Right atrium auricular region (tissue), 2 donors: Measurements from ENCODE around the gene PDGFA. TPM values are rescaled to one million over a fixed set of nuclear protein-coding genes. Genes with fewer than 3 reads are reported as not detected.

Experiments
- DNase-seq: peaks from one replicate; pipeline ENCODE4 v3.0.0-alpha.2; 2019; ENCODE audit warnings: low spot score
- H3K27ac ChIP-seq, 2 donors: fragments of 200-600 bp; sonication (generic); 1 replicate in 1 of 2; 2 replicates in 1 of 2; pipeline ENCODE4 v1.5.1; 2016 to 2019
- H3K27me3 ChIP-seq, 2 donors: fragments of 200-600 bp; sonication (generic); one replicate each; pipeline versions ENCODE4 v1.5.1 to v1.6.0; 2017 to 2019
- H3K36me3 ChIP-seq: fragments of 200-600 bp; sonication (generic); one replicate; pipeline ENCODE4 v1.5.1; 2016
- H3K4me1 ChIP-seq, 2 donors: fragments of 200-600 bp; sonication (generic); one replicate each; pipeline versions ENCODE4 v1.5.1 to v1.6.0; 2017 to 2019
- H3K4me3 ChIP-seq, 2 donors: fragments of 200-600 bp; sonication (generic); 1 replicate in 1 of 2; 2 replicates in 1 of 2; pipeline ENCODE4 v1.5.1; 2017 to 2019; ENCODE audit warnings: mild to moderate bottlenecking in 1 of 2, moderate library complexity in 1 of 2
- H3K9me3 ChIP-seq, 2 donors: fragments of 200-600 bp; sonication (generic); one replicate each; pipeline ENCODE4 v1.5.1; 2019
- CTCF ChIP-seq, 2 donors: fragments of 200-600 bp; sonication (generic); IDR thresholded peaks; one replicate each; pipeline ENCODE4 v1.5.1; 2019; ENCODE audit warnings: antibody characterized with exemption in 2 of 2
- total RNA-seq, 2 donors: library from RNA; depleted of rRNA; stranded (reverse); fragments of >200 nt; gene quantifications; one replicate each; pipeline ENCODE4 v1.1.0, GENCODE V29; 2016

Gene PDGFA
- total RNA-seq, 2 donors from 2014 or later = 31.8 to 34.2 TPM

GRCh38 chr7:498678-499641, 20.7 kb downstream of the PDGFA start:
- H3K9me3 ChIP-seq = no peaks in the 10 kb centered on the region
- DNase-seq = no peak
- no peaks in the 10 kb centered on the region for H3K27me3 ChIP-seq
- H3K4me3 ChIP-seq = no peak overlapping the region
- TF ChIP-seq CTCF (IDR thresholded peaks at IDR 0.05) = no peak
- H3K36me3 ChIP-seq = peaks cover 61% of the 10 kb centered on the region
- peaks cover 0 to 9% of the 10 kb centered on the region in 2 donors for H3K4me1 ChIP-seq
- H3K27ac ChIP-seq = no peak overlapping the region

- TF ChIP-seq CTCF (IDR thresholded peaks at IDR 0.05) = no peak
- Histone ChIP-seq H3K27ac (no peak overlapping the region), H3K4me1 (peaks cover 0 to under 1% of the 10 kb centered on the region in 2 donors), H3K27me3 (no peaks in the 10 kb centered on the region), H3K9me3 (no peaks in the 10 kb centered on the region), H3K36me3 (peaks cover 61% of the 10 kb centered on the region), H3K4me3 (no peak overlapping the region)
- no peak for DNase-seq
Observed at GRCh38 chr7:497946-498655, 21.5 kb downstream of the PDGFA start.

DNA sequence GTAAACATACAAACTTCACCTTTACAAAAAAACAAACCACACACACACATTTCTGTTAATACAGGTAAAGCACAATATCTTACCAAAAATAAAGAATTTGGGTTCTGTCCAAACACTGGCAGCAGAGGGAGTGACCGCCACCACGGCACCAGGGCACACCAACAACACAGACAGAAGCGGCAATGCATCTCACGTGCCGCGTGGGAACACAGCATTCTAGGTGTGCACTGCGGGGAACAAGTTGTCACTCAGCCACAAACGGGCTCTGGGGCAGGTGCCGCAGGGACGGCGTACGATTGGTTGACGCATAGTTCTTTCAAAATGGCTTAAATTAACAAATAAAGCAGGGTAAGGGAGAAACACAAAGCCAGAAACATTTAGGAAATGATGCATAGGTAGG, 22.3 kb downstream of the PDGFA start:
- Histone ChIP-seq H3K4me1 (peaks cover 0 to under 1% of the 10 kb centered on the region in 2 donors), H3K9me3 (no peaks in the 10 kb centered on the region), H3K27me3 (no peaks in the 10 kb centered on the region), H3K4me3 (no peak overlapping the region), H3K36me3 (peaks cover 59% of the 10 kb centered on the region), H3K27ac (no peak overlapping the region)
- no peak for DNase-seq
- TF ChIP-seq CTCF (IDR thresholded peaks at IDR 0.05) = no peak

DNA sequence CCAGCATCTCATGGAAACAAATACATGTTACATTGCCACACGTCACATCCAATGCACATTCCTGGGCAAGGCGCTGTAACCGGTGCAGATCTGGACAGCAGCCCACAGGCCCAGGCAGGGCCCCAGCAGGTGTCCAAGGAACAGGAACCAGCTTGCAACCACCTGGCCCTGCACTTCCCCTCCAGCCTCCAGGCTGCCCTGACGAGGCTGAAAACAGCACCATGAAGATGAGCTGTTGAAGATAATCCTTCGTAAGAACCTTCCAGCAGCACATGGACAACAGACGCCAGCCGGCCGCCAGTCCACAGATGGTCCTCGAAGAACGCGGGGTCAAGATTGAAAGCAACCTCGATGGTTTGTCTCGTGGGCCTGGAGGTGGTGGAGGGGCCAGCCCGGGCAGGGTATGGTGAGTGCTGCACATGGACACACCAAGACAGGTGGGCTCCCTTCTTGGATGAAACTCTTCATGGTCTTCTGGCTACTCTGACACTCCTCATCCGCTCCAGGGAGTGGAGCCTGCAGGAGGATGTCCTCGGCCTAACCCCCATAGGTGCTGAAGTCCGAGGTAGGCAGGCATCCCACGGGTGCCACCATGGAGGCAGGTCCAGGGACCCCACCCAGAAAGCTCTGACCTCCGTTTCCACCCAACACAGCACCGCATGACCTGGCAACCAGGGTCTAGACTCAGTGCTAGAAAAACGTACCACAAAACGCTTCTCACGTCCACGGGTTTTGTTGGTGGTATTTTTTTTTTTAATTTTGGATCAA, 22.9 kb downstream of the PDGFA start:
- no peak for DNase-seq
- Histone ChIP-seq H3K27me3 (no peaks in the 10 kb centered on the region), H3K4me3 (no peak overlapping the region), H3K4me1 (peaks cover 0 to 7% of the 10 kb centered on the region in 2 donors), H3K36me3 (peaks cover 53% of the 10 kb centered on the region), H3K27ac (no peak overlapping the region), H3K9me3 (no peaks in the 10 kb centered on the region)
- no peak for TF ChIP-seq CTCF (IDR thresholded peaks at IDR 0.05)

DNA sequence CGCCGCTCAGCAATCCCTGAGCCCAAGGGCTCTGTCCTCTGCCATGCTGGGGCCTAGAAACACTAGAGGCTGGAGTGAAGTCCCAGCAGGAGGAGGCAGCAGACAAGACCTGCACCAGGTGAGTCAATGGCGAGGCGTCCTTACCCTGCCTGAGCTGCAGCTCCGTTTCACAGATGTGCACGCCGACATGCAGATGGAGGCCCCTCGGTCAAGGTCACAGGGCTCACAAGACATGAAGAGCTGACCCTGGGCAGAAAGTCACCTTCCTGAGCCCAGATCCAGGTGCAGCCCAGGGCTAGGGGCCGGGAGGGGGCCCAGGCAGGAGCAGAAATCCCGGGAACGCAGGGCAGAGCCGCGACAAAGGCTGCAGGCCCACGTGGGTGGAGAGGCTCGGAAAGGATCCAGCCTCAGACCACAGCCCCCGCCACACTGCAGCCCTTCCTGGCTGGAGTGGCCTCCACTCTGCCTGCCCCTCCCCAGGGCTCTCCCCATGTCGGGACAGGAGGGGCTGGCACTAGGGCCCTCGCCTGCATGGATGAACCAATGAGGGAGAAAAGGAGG, 23.8 kb downstream of the PDGFA start:
- H3K27ac ChIP-seq = no peak overlapping the region
- H3K4me1 ChIP-seq = peaks cover 0 to 7% of the 10 kb centered on the region in 2 donors
- H3K27me3 ChIP-seq = no peaks in the 10 kb centered on the region
- H3K36me3 ChIP-seq = peaks cover 44% of the 10 kb centered on the region
- H3K4me3 ChIP-seq = no peak overlapping the region
- DNase-seq = no peak
- TF ChIP-seq CTCF (IDR thresholded peaks at IDR 0.05) = no peak
- H3K9me3 ChIP-seq = no peaks in the 10 kb centered on the region
